Gastrocnemius medialis (tissue), 4 donors: Measurements from ENCODE around the gene SPRY4.

Experiments
- POLR2A ChIP-seq, 2 donors: fragments of 450-650 bp; IDR thresholded peaks; one replicate each; pipeline ENCODE4 v1.6.1; 2017; ENCODE audit warnings: antibody characterized with exemption in 2 of 2, mild to moderate bottlenecking in 2 of 2, moderate library complexity in 2 of 2
- TF ChIP-seq, protein P1 (sequence below), 5 experiments: fragments of 450-650 bp in 3 of 5; fragments of 200-600 bp in 2 of 5; sonication (generic) in 2 of 5; IDR thresholded peaks in 4 of 5; conservative IDR thresholded peaks in 1 of 5; 1 replicate in 4 of 5; 2 replicates in 1 of 5; pipeline ENCODE4 v1.5.1; 2016 to 2019; ENCODE audit warnings: antibody characterized with exemption in 5 of 5, mild to moderate bottlenecking in 3 of 5, moderate library complexity in 3 of 5

GRCh38 chr5:142364251-142365145 is 39.7 kb upstream of the SPRY4 start:
- TF ChIP-seq, protein P1, sequence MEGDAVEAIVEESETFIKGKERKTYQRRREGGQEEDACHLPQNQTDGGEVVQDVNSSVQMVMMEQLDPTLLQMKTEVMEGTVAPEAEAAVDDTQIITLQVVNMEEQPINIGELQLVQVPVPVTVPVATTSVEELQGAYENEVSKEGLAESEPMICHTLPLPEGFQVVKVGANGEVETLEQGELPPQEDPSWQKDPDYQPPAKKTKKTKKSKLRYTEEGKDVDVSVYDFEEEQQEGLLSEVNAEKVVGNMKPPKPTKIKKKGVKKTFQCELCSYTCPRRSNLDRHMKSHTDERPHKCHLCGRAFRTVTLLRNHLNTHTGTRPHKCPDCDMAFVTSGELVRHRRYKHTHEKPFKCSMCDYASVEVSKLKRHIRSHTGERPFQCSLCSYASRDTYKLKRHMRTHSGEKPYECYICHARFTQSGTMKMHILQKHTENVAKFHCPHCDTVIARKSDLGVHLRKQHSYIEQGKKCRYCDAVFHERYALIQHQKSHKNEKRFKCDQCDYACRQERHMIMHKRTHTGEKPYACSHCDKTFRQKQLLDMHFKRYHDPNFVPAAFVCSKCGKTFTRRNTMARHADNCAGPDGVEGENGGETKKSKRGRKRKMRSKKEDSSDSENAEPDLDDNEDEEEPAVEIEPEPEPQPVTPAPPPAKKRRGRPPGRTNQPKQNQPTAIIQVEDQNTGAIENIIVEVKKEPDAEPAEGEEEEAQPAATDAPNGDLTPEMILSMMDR (IDR thresholded peaks at IDR 0.05 in 4 of 5, conservative IDR thresholded peaks at IDR 0.05 in 1 of 5), result no peak
- no peak for TF ChIP-seq POLR2A (IDR thresholded peaks at IDR 0.05)
